Colon (tissue), 2 donors: ENCODE results near the gene IL1RAP.

Experiments used
- FAIRE-seq: peaks from 2 replicates; lab custom pipeline; 2012; peaks lifted over from hg19 to GRCh38; lab: Jason Lieb, UNC
- donor health status: control.
- donor health status: control.

The IL1RAP gene

GRCh38 chr3:190541560-190541959, 27.7 kb downstream of the IL1RAP start:
- no peak for FAIRE-seq

- no peak for FAIRE-seq
Measured at GRCh38 chr3:190542846-190543245, 29.0 kb downstream of the IL1RAP start.

GRCh38 chr3:190543671-190544070, 29.8 kb downstream of the IL1RAP start:
- no peak for FAIRE-seq

GRCh38 chr3:190545191-190545590, 31.3 kb downstream of the IL1RAP start:
- FAIRE-seq, result no peak

GRCh38 chr3:190546881-190547510, 33.1 kb downstream of the IL1RAP start:
- FAIRE-seq, result no peak

GRCh38 chr3:190548031-190548656, 34.3 kb downstream of the IL1RAP start:
- FAIRE-seq, result no peak

GRCh38 chr3:190552021-190552420, 38.1 kb downstream of the IL1RAP start:
- no peak for FAIRE-seq

GRCh38 chr3:190552969-190553759, 39.3 kb downstream of the IL1RAP start:
- no peak for FAIRE-seq

- no peak for FAIRE-seq
Measured at GRCh38 chr3:190554197-190554596, 40.3 kb downstream of the IL1RAP start.

- no peak for FAIRE-seq
Measured at GRCh38 chr3:190556351-190556750, 42.5 kb downstream of the IL1RAP start.

GRCh38 chr3:190557296-190557695, 43.4 kb downstream of the IL1RAP start:
- no peak for FAIRE-seq

- FAIRE-seq, result no peak
Measured at GRCh38 chr3:190558316-190558715, 44.4 kb downstream of the IL1RAP start.

- no peak for FAIRE-seq
Measured at GRCh38 chr3:190558796-190559195, 44.9 kb downstream of the IL1RAP start.

GRCh38 chr3:190560013-190560895, 46.4 kb downstream of the IL1RAP start:
- FAIRE-seq, result no peak

- FAIRE-seq, result no peak
Measured at GRCh38 chr3:190562866-190563510, 49.1 kb downstream of the IL1RAP start.

GRCh38 chr3:190564175-190564574, 50.3 kb downstream of the IL1RAP start:
- FAIRE-seq, result no peak

- no peak for FAIRE-seq
Measured at GRCh38 chr3:190566043-190566933, 52.4 kb downstream of the IL1RAP start.

GRCh38 chr3:190568036-190568435, 54.2 kb downstream of the IL1RAP start:
- no peak for FAIRE-seq

- no peak for FAIRE-seq
Measured at GRCh38 chr3:190574473-190574872, 60.6 kb downstream of the IL1RAP start.

GRCh38 chr3:190575437-190576185, 61.7 kb downstream of the IL1RAP start:
- FAIRE-seq, result no peak
